GM12891 (cell line): ENCODE results near the gene ZNF678.

Experiments used
- PAX5 ChIP-seq: IDR thresholded peaks from 2 replicates; pipeline ENCODE4 v1.6.1; 2011; ENCODE audit warnings: low read length, moderate library complexity, mild to moderate bottlenecking; ENCODE audit not compliant: insufficient read depth, severe bottlenecking
- POLR2A ChIP-seq: IDR thresholded peaks from 2 replicates; pipeline ENCODE4 v1.6.1; 2011; ENCODE audit warnings: low read depth, low read length, control low read depth
- POLR2AphosphoS5 ChIP-seq: IDR thresholded peaks from 2 replicates; pipeline ENCODE4 v1.6.1; 2011; ENCODE audit warnings: low read depth, low read length, control low read depth
- SPI1 ChIP-seq: IDR thresholded peaks from 2 replicates; pipeline ENCODE4 v1.6.1; 2011; ENCODE audit warnings: low read depth, low read length, control low read depth
- TAF1 ChIP-seq: IDR thresholded peaks from 2 replicates; pipeline ENCODE4 v1.6.1; 2011; ENCODE audit warnings: low read depth, low read length, control low read depth

GRCh38 chr1:227576189-227576588, 12.8 kb downstream of the ZNF678 start:
- no peak for TF ChIP-seq POLR2AphosphoS5
- no peak for TF ChIP-seq SPI1
- no peak for TF ChIP-seq POLR2A
- TF ChIP-seq PAX5 = no peak
- TF ChIP-seq TAF1 = no peak
